GM18858 (cell line): ENCODE measurements around the gene LRRC49.
"Not testable (repeated sequence)": the region's sequence is repeated elsewhere in the genome, so short reads cannot be mapped to it uniquely, and the experiment has no call there.

Source experiments
- ATAC-seq: cut with Tn5 transposase; IDR thresholded peaks from one replicate; pipeline ENCODE4 v1.9.1; 2021; ENCODE audit not compliant: unreplicated experiment

The LRRC49 gene

GRCh38 chr15:70976851-70977250, 84.2 kb downstream of the LRRC49 start:
- no peak for ATAC-seq

GRCh38 chr15:70995383-70995970, 102.9 kb downstream of the LRRC49 start:
- ATAC-seq: no peak

- no peak for ATAC-seq
Measured at GRCh38 chr15:70998319-70998718, 105.7 kb downstream of the LRRC49 start.

- ATAC-seq: no peak
Measured at GRCh38 chr15:71002316-71002715, 109.7 kb downstream of the LRRC49 start.

GRCh38 chr15:71003319-71003718, 110.7 kb downstream of the LRRC49 start:
- no peak for ATAC-seq

- not testable (repeated sequence) for ATAC-seq
Measured at GRCh38 chr15:71004506-71004905, 111.9 kb downstream of the LRRC49 start.

- ATAC-seq: no peak
Measured at GRCh38 chr15:71005895-71006294, 113.3 kb downstream of the LRRC49 start.

- ATAC-seq: no peak
Measured at GRCh38 chr15:71008250-71008870, 115.7 kb downstream of the LRRC49 start.

- ATAC-seq: no peak
Measured at GRCh38 chr15:71010472-71010871, 117.8 kb downstream of the LRRC49 start.

- ATAC-seq: no peak
Measured at GRCh38 chr15:71010997-71011396, 118.4 kb downstream of the LRRC49 start.

- ATAC-seq: no peak
Measured at GRCh38 chr15:71011503-71012155, 119.0 kb downstream of the LRRC49 start.

GRCh38 chr15:71013446-71013845, 120.8 kb downstream of the LRRC49 start:
- no peak for ATAC-seq

GRCh38 chr15:71015342-71015741, 122.7 kb downstream of the LRRC49 start:
- ATAC-seq: no peak

- not testable (repeated sequence) for ATAC-seq
Measured at GRCh38 chr15:71031232-71031631, 138.6 kb downstream of the LRRC49 start.

- not testable (repeated sequence) for ATAC-seq
Measured at GRCh38 chr15:71035478-71035877, 142.9 kb downstream of the LRRC49 start.

- ATAC-seq: no peak
Measured at GRCh38 chr15:71042356-71042922, 149.8 kb downstream of the LRRC49 start.

GRCh38 chr15:71043373-71043772, 150.7 kb downstream of the LRRC49 start:
- ATAC-seq: no peak

GRCh38 chr15:71044006-71044405, 151.4 kb downstream of the LRRC49 start:
- ATAC-seq: no peak

- not testable (repeated sequence) for ATAC-seq
Measured at GRCh38 chr15:71046146-71046545, 153.5 kb downstream of the LRRC49 start.

- ATAC-seq: no peak
Measured at GRCh38 chr15:71048913-71049675, 156.5 kb downstream of the LRRC49 start.

- no peak for ATAC-seq
Measured at GRCh38 chr15:71049706-71050422, 157.2 kb downstream of the LRRC49 start.
